Measurements from ENCODE around the gene CRTAC1. TPM values are rescaled to one million over a fixed set of nuclear protein-coding genes. Genes with fewer than 3 reads are reported as not detected.

CRTAC1 gene
- total RNA-seq, 1 experiment from 2014 or later = 0.46 TPM

- Histone ChIP-seq H4K91ac (ENCODE audit: insufficient read length, low read depth, low read length) (no peak overlapping the region), H3K79me1 (ENCODE audit: insufficient read depth, low read depth, low read length, poor library complexity, severe bottlenecking) (no peaks in the 10 kb centered on the region), H2BK120ac (ENCODE audit: low read depth, low read length, poor library complexity, severe bottlenecking) (no peak overlapping the region), H3K27ac (ENCODE audit: insufficient read length, low read depth, low read length) (no peak overlapping the region), H2BK15ac (ENCODE audit: low read depth, low read length) (no peak overlapping the region), H3K4me2 (ENCODE audit: insufficient read depth, insufficient read length, low read length) (no peak overlapping the region), H3K9me3 (ENCODE audit: control insufficient read depth, low read depth, low read length) (no peaks in the 10 kb centered on the region), H3K18ac (ENCODE audit: insufficient read length, low read depth, low read length) (no peak overlapping the region), H2AFZ (ENCODE audit: low read length) (no peak overlapping the region), H4K20me1 (ENCODE audit: control insufficient read depth, insufficient read depth, insufficient read length) (no peaks in the 10 kb centered on the region), H4K5ac (ENCODE audit: insufficient read length, low read depth, low read length) (no peak overlapping the region), H3T11ph (ENCODE audit: low read length) (no peak overlapping the region), H3K9ac (ENCODE audit: extremely low read depth, insufficient read length, low read length) (no peak overlapping the region), H3K4ac (ENCODE audit: low read depth, low read length) (no peak overlapping the region), H3K27me3 (ENCODE audit: insufficient read depth, low read length) (no peaks in the 10 kb centered on the region), H2BK20ac (ENCODE audit: low read depth, low read length, poor library complexity, severe bottlenecking) (no peak overlapping the region), H3K4me1 (ENCODE audit: insufficient read depth, low read length) (no peaks in the 10 kb centered on the region; the same call in 1 of the 2 replicates), H3K56ac (ENCODE audit: insufficient read length, low read depth, low read length) (no peak overlapping the region), H2BK12ac (ENCODE audit: insufficient read length, low read depth, low read length) (no peak overlapping the region), H3K23me2 (ENCODE audit: insufficient read length, low read depth, low read length, poor library complexity, severe bottlenecking) (no peaks in the 10 kb centered on the region), H3K23ac (ENCODE audit: insufficient read length, low read depth, low read length) (no peak overlapping the region), H4K8ac (replicated peaks; ENCODE audit: insufficient read length, low read depth, low read length) (no peak overlapping the region), H3K79me2 (ENCODE audit: insufficient read depth, low read length) (no peaks in the 10 kb centered on the region), H2BK5ac (ENCODE audit: insufficient read length, low read length) (no peak overlapping the region), H2AK5ac (ENCODE audit: insufficient read length, low read length) (no peak overlapping the region), H3K14ac (ENCODE audit: insufficient read depth, low read length) (no peak overlapping the region)
- H3K9me3 Mint-ChIP-seq = peaks cover 5 to 7% of the 10 kb centered on the region in 2 experiments; a peak in 4 of 5 replicates
- no peaks in the 10 kb centered on the region for H3K36me3 Mint-ChIP-seq (ENCODE audit: insufficient read depth in 1 of 3, low read depth in 3 of 3)
- no peak overlapping the region for H3K4me3 Mint-ChIP-seq
- H3K27ac Mint-ChIP-seq = no peak overlapping the region
- TF ChIP-seq, protein P1, sequence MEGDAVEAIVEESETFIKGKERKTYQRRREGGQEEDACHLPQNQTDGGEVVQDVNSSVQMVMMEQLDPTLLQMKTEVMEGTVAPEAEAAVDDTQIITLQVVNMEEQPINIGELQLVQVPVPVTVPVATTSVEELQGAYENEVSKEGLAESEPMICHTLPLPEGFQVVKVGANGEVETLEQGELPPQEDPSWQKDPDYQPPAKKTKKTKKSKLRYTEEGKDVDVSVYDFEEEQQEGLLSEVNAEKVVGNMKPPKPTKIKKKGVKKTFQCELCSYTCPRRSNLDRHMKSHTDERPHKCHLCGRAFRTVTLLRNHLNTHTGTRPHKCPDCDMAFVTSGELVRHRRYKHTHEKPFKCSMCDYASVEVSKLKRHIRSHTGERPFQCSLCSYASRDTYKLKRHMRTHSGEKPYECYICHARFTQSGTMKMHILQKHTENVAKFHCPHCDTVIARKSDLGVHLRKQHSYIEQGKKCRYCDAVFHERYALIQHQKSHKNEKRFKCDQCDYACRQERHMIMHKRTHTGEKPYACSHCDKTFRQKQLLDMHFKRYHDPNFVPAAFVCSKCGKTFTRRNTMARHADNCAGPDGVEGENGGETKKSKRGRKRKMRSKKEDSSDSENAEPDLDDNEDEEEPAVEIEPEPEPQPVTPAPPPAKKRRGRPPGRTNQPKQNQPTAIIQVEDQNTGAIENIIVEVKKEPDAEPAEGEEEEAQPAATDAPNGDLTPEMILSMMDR (conservative IDR thresholded peaks at IDR 0.05) = no peak
- no peak for DNase-seq
- H3K27me3 Mint-ChIP-seq (ENCODE audit: low read depth) = peaks cover 6% of the 10 kb centered on the region
- peaks cover 3% of the 10 kb centered on the region in 2 experiments; a peak in 2 of 4 replicates for H3K4me1 Mint-ChIP-seq
- whole genome bisulfite sequencing (ENCODE audit: extremely low coverage, insufficient read length, low lambda C conversion rate) = no CpG with 5 or more reads among the region's 11 CpGs
These were observed 30.1 kb downstream of the CRTAC1 start for GRCh38 chr10:98000346-98000745.

Data from H9 (cell line).